IMR-90 (cell line): Measurements from ENCODE around the gene DUSP7. TPM values are rescaled to one million over a fixed set of nuclear protein-coding genes. Genes with fewer than 3 reads are reported as not detected.
"Not testable (repeated sequence)": the region's sequence is repeated elsewhere in the genome, so short reads cannot be mapped to it uniquely, and the experiment has no call there.

Source experiments
- ATAC-seq: fragments of 200-7000 bp; cut with Tn5 transposase; 2 replicates; pipeline ENCODE4 v1.9.1; 2020; ENCODE audit warnings: low read depth, mild to moderate bottlenecking, moderate library complexity
- BruUV-seq: library from RNA; stranded (reverse); fragments of 400-500 nt; replicated peaks from 2 replicates; lab custom pipeline; 2021; lab: Mats Ljungman, UMichigan
- CTCF ChIA-PET: fragments of 300-600 bp; formaldehyde crosslinking; extraction: SDS; loops from one replicate; lab custom pipeline; 2021; ENCODE audit warnings: antibody characterized with exemption; lab: Yijun Ruan, JAX
- POLR2A ChIA-PET: fragments of 300-600 bp; sonication (Branson Sonifier 250); formaldehyde crosslinking; loops from one replicate; lab custom pipeline; 2022; ENCODE audit warnings: antibody characterized with exemption; ENCODE audit not compliant: unreplicated experiment; lab: Charles Lee
- DNase-seq: peaks from one replicate; pipeline ENCODE4 v3.0.0; 2013
- H2AFZ ChIP-seq: replicated peaks from 2 replicates; pipeline ENCODE3; 2013; ENCODE audit warnings: low read length, mild to moderate bottlenecking; ENCODE audit not compliant: poor library complexity
- H2AK5ac ChIP-seq: 2 replicates; pipeline ENCODE4 v1.6.1; 2013; ENCODE audit warnings: low read depth, low read length, inconsistent platforms
- H2AK9ac ChIP-seq: replicated peaks from 2 replicates; pipeline ENCODE3; 2013; ENCODE audit warnings: mild to moderate bottlenecking, low read depth, low read length, moderate library complexity; ENCODE audit not compliant: poor library complexity
- H2BK120ac ChIP-seq: 2 replicates; pipeline ENCODE4 v1.6.1; 2013; ENCODE audit warnings: low read depth, low read length, inconsistent platforms
- H2BK15ac ChIP-seq: 3 replicates; pipeline ENCODE4 v1.6.1; 2013; ENCODE audit warnings: low read depth, low read length, inconsistent platforms
- H2BK20ac ChIP-seq: 2 replicates; pipeline ENCODE4 v1.6.1; 2013; ENCODE audit warnings: low read depth, mild to moderate bottlenecking, inconsistent platforms, low read length, moderate library complexity
- H2BK5ac ChIP-seq: 2 replicates; pipeline ENCODE4 v1.6.1; 2013; ENCODE audit warnings: mild to moderate bottlenecking, low read depth, low read length, inconsistent platforms; ENCODE audit not compliant: poor library complexity, severe bottlenecking
- H3K14ac ChIP-seq: replicated peaks from 2 replicates; pipeline ENCODE4 v1.6.1; 2013; ENCODE audit warnings: low read depth, low read length, inconsistent platforms
- H3K18ac ChIP-seq: 2 replicates; pipeline ENCODE4 v1.6.1; 2013; ENCODE audit warnings: low read depth, low read length, control low read depth
- H3K23ac ChIP-seq: 2 replicates; pipeline ENCODE4 v1.6.1; 2013; ENCODE audit warnings: low read depth, low read length, inconsistent platforms
- H3K27ac ChIP-seq: 2 replicates; pipeline ENCODE4 v1.5.1; 2013; ENCODE audit warnings: mild to moderate bottlenecking, control low read depth, low read length; ENCODE audit not compliant: insufficient read depth
- H3K27me3 ChIP-seq: 2 replicates; pipeline ENCODE4 v1.6.1; 2013; ENCODE audit warnings: low read length; ENCODE audit not compliant: control insufficient read depth, insufficient read depth
- H3K36me3 ChIP-seq: 2 replicates; pipeline ENCODE4 v1.6.1; 2013; ENCODE audit warnings: low read length, mixed read lengths; ENCODE audit not compliant: control insufficient read depth, insufficient read depth
- H3K4ac ChIP-seq: 2 replicates; pipeline ENCODE4 v1.6.1; 2013; ENCODE audit warnings: low read depth, low read length, inconsistent platforms
- H3K4me1 ChIP-seq: 2 replicates; pipeline ENCODE4 v1.6.1; 2013; ENCODE audit warnings: low read length, mixed read lengths; ENCODE audit not compliant: control insufficient read depth, insufficient read depth
- H3K4me2 ChIP-seq: 2 replicates; pipeline ENCODE4 v1.6.1; 2013; ENCODE audit warnings: low read depth, mild to moderate bottlenecking, control low read depth, low read length, moderate library complexity
- H3K4me3 ChIP-seq: 2 replicates; pipeline ENCODE4 v1.5.1; 2013; ENCODE audit warnings: low read depth, mild to moderate bottlenecking, control low read depth, low read length, moderate library complexity; ENCODE audit not compliant: insufficient read depth
- H3K56ac ChIP-seq: 2 replicates; pipeline ENCODE4 v1.6.1; 2013; ENCODE audit warnings: low read length, inconsistent platforms; ENCODE audit not compliant: insufficient read depth; ENCODE audit errors: extremely low read depth
- H3K79me1 ChIP-seq, 2 experiments: 2 replicates each; pipeline ENCODE4 v1.6.1; 2013; ENCODE audit warnings: low read length in 2 of 2, inconsistent platforms in 1 of 2, low read depth in 1 of 2
- H3K9ac ChIP-seq: 2 replicates; pipeline ENCODE4 v1.6.1; 2013; ENCODE audit warnings: low read depth, low read length, control low read depth
- H3K9me1 ChIP-seq: 2 replicates; pipeline ENCODE4 v1.6.1; 2013; ENCODE audit warnings: low read length, inconsistent platforms; ENCODE audit not compliant: insufficient read depth
- H3K9me3 ChIP-seq: 2 replicates; pipeline ENCODE4 v1.6.1; 2013; ENCODE audit warnings: low read length; ENCODE audit not compliant: control insufficient read depth, insufficient read depth
- H4K20me1 ChIP-seq: 2 replicates; pipeline ENCODE4 v1.6.1; 2013; ENCODE audit warnings: low read length, inconsistent platforms; ENCODE audit not compliant: insufficient read depth
- H4K5ac ChIP-seq: 2 replicates; pipeline ENCODE4 v1.6.1; 2013; ENCODE audit warnings: mild to moderate bottlenecking, low read depth, low read length, control low read depth
- H4K8ac ChIP-seq, 2 experiments: 2 replicates each; pipeline ENCODE4 v1.6.1; 2013; ENCODE audit warnings: low read depth in 2 of 2, low read length in 2 of 2, control low read depth in 1 of 2, inconsistent platforms in 1 of 2
- H4K91ac ChIP-seq: 2 replicates; pipeline ENCODE4 v1.6.1; 2013; ENCODE audit warnings: low read depth, low read length, inconsistent platforms; ENCODE audit not compliant: insufficient read depth
- WGBS, 2 experiments: methylation state at CpG; one replicate each; pipeline versions ENCODE4 v1.1.5 to v1.1.7; 2013; ENCODE audit warnings: missing lambda C conversion rate in 2 of 2; ENCODE audit not compliant: insufficient read length in 1 of 2; ENCODE audit errors: extremely low coverage in 2 of 2; 5-methylcytosine and 5-hydroxymethylcytosine counted together
- dilution Hi-C: fragments of 300-500 bp; cut with HindIII; formaldehyde crosslinking; loops from one replicate; pipeline ENCODE4 v1.14.3; 2018; ENCODE audit warnings: low sequenced_read_pairs; ENCODE audit not compliant: unreplicated experiment
- in situ Hi-C: fragments of 300-500 bp; cut with MboI; formaldehyde crosslinking; loops from 3 replicates; pipeline ENCODE4 v1.14.3; 2019; ENCODE audit warnings: low sequenced_read_pairs, inconsistent platforms, mixed read lengths
- intact Hi-C: fragments of 100-400 bp; cut with micrococcal nuclease; formaldehyde crosslinking; loops from 2 replicates; pipeline ENCODE4 v1.10.0; 2022
- polyA plus RNA-seq, 3 experiments: library from polyadenylated mRNA; depleted of rRNA; stranded (reverse); fragments of >200 nt; gene quantifications; 2 replicates each; pipeline ENCODE4 v1.2.3, GENCODE V29; 2012; ENCODE audit warnings: low replicate concordance in 1 of 3
- total RNA-seq: library from RNA; depleted of rRNA; stranded (reverse); fragments of >200 nt; gene quantifications from 2 replicates; pipeline ENCODE4 v1.2.3, GENCODE V29; 2012

Gene DUSP7
- total and polyA plus RNA-seq, 2 of the 4 experiments (the other 2 are of a cell fraction): 9.3 to 24.0 TPM

DNA sequence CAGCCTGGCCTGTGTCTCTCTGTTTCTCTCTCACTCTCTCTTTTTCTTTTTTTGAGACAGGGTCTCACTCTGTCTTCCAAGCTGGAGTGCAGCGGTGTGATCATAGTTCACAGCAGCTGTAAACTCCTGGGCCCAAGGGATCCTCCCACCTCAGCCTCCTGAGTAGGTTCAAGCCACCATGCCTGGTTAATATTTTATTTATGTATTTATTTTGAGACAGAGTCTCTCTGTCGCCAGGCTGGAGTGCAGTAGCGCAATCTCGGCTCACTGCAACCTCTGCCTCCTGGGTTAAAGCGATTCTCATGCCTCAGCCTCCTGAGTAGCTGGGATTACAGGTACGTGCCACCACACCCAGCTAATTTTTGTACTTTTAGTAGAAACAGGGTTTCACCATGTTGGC, 22.6 kb downstream of the DUSP7 start:
- H3K27me3 ChIP-seq, H4K5ac ChIP-seq, H3K4me3 ChIP-seq, intact Hi-C loops, DNase-seq, H2BK120ac ChIP-seq, H3K9me1 ChIP-seq, dilution Hi-C loops, H3K27ac ChIP-seq, in situ Hi-C loops, H3K4me2 ChIP-seq, H4K20me1 ChIP-seq, H4K8ac ChIP-seq, H3K79me1 ChIP-seq, BruUV-seq, H2AK5ac ChIP-seq, CTCF ChIA-PET, H3K4ac ChIP-seq, H3K9me3 ChIP-seq, H2BK15ac ChIP-seq, H3K18ac ChIP-seq, H2BK20ac ChIP-seq, H2BK5ac ChIP-seq, H3K36me3 ChIP-seq, ATAC-seq, H3K23ac ChIP-seq, H3K14ac ChIP-seq, H2AFZ ChIP-seq, H3K9ac ChIP-seq, H2AK9ac ChIP-seq, H3K56ac ChIP-seq, POLR2A ChIA-PET, H3K4me1 ChIP-seq, H4K91ac ChIP-seq: not testable (repeated sequence)
- 100% methylated on average over 2 of the region's 6 CpGs; no CpG with 5 or more reads in 1 of the 2 experiments for WGBS, 2 experiments
